ENCODE data around the gene DHRS1. TPM values are rescaled to one million over a fixed set of nuclear protein-coding genes. Genes with fewer than 3 reads are reported as not detected.

The DHRS1 gene
- total and polyA plus RNA-seq, 9 of the 15 experiments (the other 6 are each of a cell fraction or from before 2014, with no cell fraction given) = 7.3 to 33.6 (median 13.3) TPM

GRCh38 chr14:24263848-24264247 lies 35.7 kb downstream of the DHRS1 start:
- 52% methylated on average over 5 of the region's 6 CpGs for WGBS (ENCODE audit: insufficient coverage, low coverage, missing lambda C conversion rate)
- Histone ChIP-seq H3K27me3 (ENCODE audit: control insufficient read depth in 2 of 2, insufficient read depth in 2 of 2, low read length in 2 of 2) (no peaks in the 10 kb centered on the region), H2AFZ (ENCODE audit: low read depth, low read length) (no peak overlapping the region), H3K9me1 (ENCODE audit: control insufficient read depth, insufficient read depth, low read length) (no peaks in the 10 kb centered on the region), H3K36me3 (ENCODE audit: control insufficient read depth, insufficient read depth, low read length) (no peaks in the 10 kb centered on the region), H3K4me1 (replicated peaks in 1 of 2; ENCODE audit: control insufficient read depth in 2 of 2, insufficient read depth in 2 of 2, low read length in 2 of 2) (peaks cover 0 to 39% of the 10 kb centered on the region in 2 experiments; a peak in 3 of 5 replicates), H3K9me3 (replicated peaks; ENCODE audit: control insufficient read depth, insufficient read depth, low read depth, low read length) (no peaks in the 10 kb centered on the region), H3K4me3 (no peak overlapping the region), H3K27ac (ENCODE audit: extremely low read depth, low read depth, low read length) (no peak overlapping the region), H4K20me1 (replicated peaks; ENCODE audit: control insufficient read depth, insufficient read depth, low read length) (no peaks in the 10 kb centered on the region), H3K4me2 (ENCODE audit: insufficient read depth, low read length) (no peak overlapping the region), H3K9ac (ENCODE audit: insufficient read depth in 1 of 2, low read depth in 2 of 2, low read length in 2 of 2) (peak overlapping the region in 1 of 2 experiments; percentile 58; a peak in 1 of 4 replicates), H3K79me2 (ENCODE audit: control insufficient read depth, insufficient read depth, low read length) (no peaks in the 10 kb centered on the region)
- CTCF ChIA-PET (ENCODE audit: low intra/inter-chr PET ratio) = no interaction called here
- FAIRE-seq (no peak), DNase-seq (ENCODE audit: extremely low read depth in 1 of 4, low spot score in 3 of 4) (no peak), ATAC-seq (no peak)
- TF ChIP-seq SMARCB1 (IDR thresholded peaks at IDR 0.05; ENCODE audit: insufficient read length, low read depth) = no peak
- no peak for TF ChIP-seq BACH1 (tag; IDR thresholded peaks at IDR 0.05)
- TF ChIP-seq NFIC (IDR thresholded peaks at IDR 0.05) = no peak
- no peak for TF ChIP-seq BDP1 (IDR thresholded peaks at IDR 0.05; ENCODE audit: insufficient read depth, insufficient read length)
- TF ChIP-seq TEAD2 (tag; IDR thresholded peaks at IDR 0.05) = no peak
- no peak for TF ChIP-seq BCLAF1 (IDR thresholded peaks at IDR 0.05; ENCODE audit: borderline replicate concordance in 1 of 2, control insufficient read depth in 1 of 2, low read depth in 2 of 2, low read length in 1 of 2)
- no peak for TF ChIP-seq SRSF9 (IDR thresholded peaks at IDR 0.05; ENCODE audit: borderline replicate concordance, low read depth, low read length)
- no peak for TF ChIP-seq RBFOX2 (IDR thresholded peaks at IDR 0.05; ENCODE audit: low read depth, low read length)
- TF ChIP-seq ETV1 (tag; conservative IDR thresholded peaks at IDR 0.05; ENCODE audit: low read depth) = no peak
- no peak for TF ChIP-seq MXD1 (CRISPR knock-in tag; IDR thresholded peaks at IDR 0.05; ENCODE audit: borderline replicate concordance, poor library complexity, severe bottlenecking)
- TF ChIP-seq CREM (IDR thresholded peaks at IDR 0.05; ENCODE audit: low read depth) = no peak
- no peak for TF ChIP-seq CBFB (CRISPR knock-in tag; IDR thresholded peaks at IDR 0.05)
- no peak for TF ChIP-seq THRA (IDR thresholded peaks at IDR 0.05)
- TF ChIP-seq NFE2 (IDR thresholded peaks at IDR 0.05; ENCODE audit: low read depth) = no peak
- TF ChIP-seq SOX6 (IDR thresholded peaks at IDR 0.05) = no peak
- TF ChIP-seq KLF13 (tag; IDR thresholded peaks at IDR 0.05; ENCODE audit: borderline replicate concordance, low read depth) = no peak
- no peak for TF ChIP-seq NCOR1 (IDR thresholded peaks at IDR 0.05)
- no TSS peak for BruUV-seq (replicated peaks)
- POLR2A ChIA-PET = interaction anchor here (0.6 to 1.1 kb wide), 4 partner anchors 13 to 181 kb away, joined by 3 to 5 read pairs (median 3); no protein-coding TSS in a partner anchor
- intact Hi-C loops (cut with micrococcal nuclease) = no loop called here
- in situ Hi-C loops (cut with MboI) = no loop called here

All from K562 (cell line).